Measurements from ENCODE around the gene CD6.

The CD6 gene

GRCh38 chr11:60929764-60930163, 41.7 kb upstream of the CD6 start:
- no peak overlapping the region for H3K4me3 ChIP-seq (replicated peaks in 1 of 2; ENCODE audit: low read depth in 2 of 2, low read length in 2 of 2)
- TF ChIP-seq CTCF (IDR thresholded peaks at IDR 0.05; ENCODE audit: low read depth, low read length), result no peak
- DNase-seq (ENCODE audit: low read depth in 2 of 2), result no peak

GRCh38 chr11:60930394-60930793, 41.1 kb upstream of the CD6 start:
- DNase-seq (ENCODE audit: low read depth in 2 of 2), result no peak
- H3K4me3 ChIP-seq (replicated peaks in 1 of 2; ENCODE audit: low read depth in 2 of 2, low read length in 2 of 2), result no peak overlapping the region
- TF ChIP-seq CTCF (IDR thresholded peaks at IDR 0.05; ENCODE audit: low read depth, low read length), result no peak

- no peak overlapping the region for H3K4me3 ChIP-seq (replicated peaks in 1 of 2; ENCODE audit: low read depth in 2 of 2, low read length in 2 of 2)
- no peak for TF ChIP-seq CTCF (IDR thresholded peaks at IDR 0.05; ENCODE audit: low read depth, low read length)
- no peak for DNase-seq (ENCODE audit: low read depth in 2 of 2)
These were observed 39.6 kb upstream of the CD6 start for GRCh38 chr11:60931917-60932316.

GRCh38 chr11:60932605-60933356, 38.7 kb upstream of the CD6 start:
- no peak for TF ChIP-seq CTCF (IDR thresholded peaks at IDR 0.05; ENCODE audit: low read depth, low read length)
- no peak for DNase-seq (ENCODE audit: low read depth in 2 of 2)
- no peak overlapping the region for H3K4me3 ChIP-seq (replicated peaks in 1 of 2; ENCODE audit: low read depth in 2 of 2, low read length in 2 of 2)

GRCh38 chr11:60933416-60934123, 37.9 kb upstream of the CD6 start:
- H3K4me3 ChIP-seq (replicated peaks in 1 of 2; ENCODE audit: low read depth in 2 of 2, low read length in 2 of 2), result no peak overlapping the region
- TF ChIP-seq CTCF (IDR thresholded peaks at IDR 0.05; ENCODE audit: low read depth, low read length), result no peak
- no peak for DNase-seq (ENCODE audit: low read depth in 2 of 2)

- no peak for DNase-seq (ENCODE audit: low read depth in 2 of 2)
- no peak overlapping the region for H3K4me3 ChIP-seq (replicated peaks in 1 of 2; ENCODE audit: low read depth in 2 of 2, low read length in 2 of 2)
- no peak for TF ChIP-seq CTCF (IDR thresholded peaks at IDR 0.05; ENCODE audit: low read depth, low read length)
These were observed 37.2 kb upstream of the CD6 start for GRCh38 chr11:60934124-60934789.
